Measurements from ENCODE around the gene DNM3. TPM values are rescaled to one million over a fixed set of nuclear protein-coding genes. Genes with fewer than 3 reads are reported as not detected.

Gene DNM3
- total and polyA plus RNA-seq, 10 of the 15 experiments (the other 5 are each of a cell fraction or from before 2014, with no cell fraction given) = 0.03 to 1.5 (median 0.08) TPM; not detected in 3

- no peak for DNase-seq (ENCODE audit: low read depth, low spot score)
- Histone ChIP-seq H3K9me3 (replicated peaks; ENCODE audit: control insufficient read depth, insufficient read depth, low read length) (no peaks in the 10 kb centered on the region), H3K79me2 (ENCODE audit: control insufficient read depth, insufficient read depth, low read length) (no peaks in the 10 kb centered on the region), H3K9ac (ENCODE audit: control insufficient read depth, insufficient read depth, low read length) (no peak overlapping the region), H3K4me3 (no peak overlapping the region), H3K27me3 (replicated peaks in 1 of 2; ENCODE audit: control insufficient read depth in 2 of 2, insufficient read depth in 2 of 2, low read length in 1 of 2) (no peaks in the 10 kb centered on the region; a peak in 2 of 4 replicates), H3K4me1 (ENCODE audit: control insufficient read depth, insufficient read depth, low read length) (no peaks in the 10 kb centered on the region), H3K4me2 (ENCODE audit: control insufficient read depth, insufficient read depth) (no peak overlapping the region), H3K27ac (ENCODE audit: control insufficient read depth, insufficient read depth) (no peak overlapping the region), H2AFZ (ENCODE audit: control insufficient read depth, low read depth, low read length) (no peak overlapping the region), H3K36me3 (ENCODE audit: control insufficient read depth in 2 of 2, insufficient read depth in 2 of 2, low read length in 1 of 2) (no peaks in the 10 kb centered on the region), H4K20me1 (ENCODE audit: control insufficient read depth, insufficient read depth) (no peaks in the 10 kb centered on the region)
- CTCF ChIA-PET = interaction anchor here (0.7 to 14.3 kb wide), 32 partner anchors 9 to 905 kb away, joined by 3 to 322 read pairs (median 4); partner anchors contain the start of gene PRRC2C
- no peak for TF ChIP-seq FOS (IDR thresholded peaks at IDR 0.05; ENCODE audit: borderline replicate concordance, extremely low read depth, insufficient read length)
- TF ChIP-seq MAX (IDR thresholded peaks at IDR 0.05; ENCODE audit: low read depth, low read length) = no peak
- TF ChIP-seq CTCF (IDR thresholded peaks at IDR 0.05 in 2 of 3, conservative IDR thresholded peaks at IDR 0.05 in 1 of 3; ENCODE audit: control insufficient read depth in 2 of 3, extremely low read depth in 1 of 3, insufficient read depth in 1 of 3, low read depth in 3 of 3, low read length in 3 of 3) = peak in 2 of 3 experiments; percentile 27 to 38; a peak in 3 of 6 replicates
- SMC1A ChIA-PET (ENCODE audit: uncharacterized antibody, unreplicated experiment) = interaction anchor here (0.7 to 9.3 kb wide), 14 partner anchors 13 to 534 kb away, joined by 3 to 142 read pairs (median 4); partner anchors contain the start of gene MYOCOS
- no peak for FAIRE-seq
- 32% methylated on average over 2 of the region's 2 CpGs for WGBS (ENCODE audit: insufficient coverage, insufficient replicate concordance, low lambda C conversion rate, missing lambda C conversion rate)
- ATAC-seq = peak; percentile 81
- intact Hi-C loops (cut with micrococcal nuclease; ENCODE audit: unreplicated experiment) (loop anchor here (1.0 to 2.0 kb wide), 2 partner anchors 184 to 331 kb away; no protein-coding TSS in a partner anchor), in situ Hi-C loops (cut with MboI) (no loop called here)
- POLR2A ChIA-PET = interaction anchor here (1.0 kb wide), 1 partner anchor 182 kb away, joined by 3 read pairs; no protein-coding TSS in a partner anchor
- RAD21 ChIA-PET (ENCODE audit: unreplicated experiment) = interaction anchor here (1.1 to 7.8 kb wide), 7 partner anchors 15 to 414 kb away, joined by 3 to 87 read pairs (median 6); no protein-coding TSS in a partner anchor
- BruUV-seq (replicated peaks) = no TSS peak
These were observed 144.3 kb downstream of the DNM3 start for GRCh38 chr1:171985639-171986038.

Data from GM12878 (cell line).